Caki2 (cell line): ENCODE data around the gene BTLA. TPM values are rescaled to one million over a fixed set of nuclear protein-coding genes. Genes with fewer than 3 reads are reported as not detected.
"Not testable (repeated sequence)": the region's sequence is repeated elsewhere in the genome, so short reads cannot be mapped to it uniquely, and the experiment has no call there.

Experiments used
- DNase-seq: peaks from one replicate; pipeline ENCODE4 v3.0.0-alpha.2; 2015; ENCODE audit warnings: low read depth
- in situ Hi-C: cut with HindIII; loops from 2 replicates; pipeline ENCODE4 v1.10.0; 2016; ENCODE audit warnings: low sequenced_read_pairs, low pct_unique_long_range_greater_than_20kb, mixed read lengths
- total RNA-seq: library from RNA; depleted of rRNA; stranded (reverse); fragments of >200 nt; shearing (Covaris generic); gene quantifications from 2 replicates; pipeline ENCODE4 v1.2.3, GENCODE V29; 2014; ENCODE audit warnings: low replicate concordance

Gene BTLA
- total RNA-seq, 1 experiment from 2014 or later, result not detected

GRCh38 chr3:112464264-112464663 is 35.0 kb downstream of the BTLA start:
- in situ Hi-C loops, result no loop called here
- DNase-seq, result no peak

GRCh38 chr3:112463250-112463649 is 36.0 kb downstream of the BTLA start:
- in situ Hi-C loops, result no loop called here
- no peak for DNase-seq

GRCh38 chr3:112461787-112462186 is 37.5 kb downstream of the BTLA start:
- in situ Hi-C loops, DNase-seq: not testable (repeated sequence)

- in situ Hi-C loops, result no loop called here
- no peak for DNase-seq
Observed at GRCh38 chr3:112460519-112461195, 38.6 kb downstream of the BTLA start.

GRCh38 chr3:112459750-112460149 is 39.5 kb downstream of the BTLA start:
- no peak for DNase-seq
- in situ Hi-C loops, result no loop called here

- in situ Hi-C loops, result no loop called here
- no peak for DNase-seq
Observed at GRCh38 chr3:112456147-112456546, 43.1 kb downstream of the BTLA start.

- DNase-seq, result no peak
- in situ Hi-C loops, result no loop called here
Observed at GRCh38 chr3:112448939-112449338, 50.3 kb downstream of the BTLA start.

GRCh38 chr3:112446343-112446742 is 52.9 kb downstream of the BTLA start:
- DNase-seq, result no peak
- in situ Hi-C loops, result no loop called here

GRCh38 chr3:112445839-112446238 is 53.4 kb downstream of the BTLA start:
- no peak for DNase-seq
- in situ Hi-C loops, result no loop called here

GRCh38 chr3:112437146-112438022 is 61.9 kb downstream of the BTLA start:
- in situ Hi-C loops, result no loop called here
- DNase-seq, result no peak

GRCh38 chr3:112429960-112430359 is 69.3 kb downstream of the BTLA start:
- in situ Hi-C loops, result no loop called here
- no peak for DNase-seq

- no peak for DNase-seq
- in situ Hi-C loops, result no loop called here
Observed at GRCh38 chr3:112427123-112427522, 72.1 kb downstream of the BTLA start.

- in situ Hi-C loops, result no loop called here
- DNase-seq, result no peak
Observed at GRCh38 chr3:112425858-112426750, 73.2 kb downstream of the BTLA start.

- in situ Hi-C loops, result no loop called here
- DNase-seq, result no peak
Observed at GRCh38 chr3:112425382-112425781, 73.9 kb downstream of the BTLA start.

- in situ Hi-C loops, result no loop called here
- DNase-seq, result no peak
Observed at GRCh38 chr3:112424394-112424793, 74.9 kb downstream of the BTLA start.

- DNase-seq, in situ Hi-C loops: not testable (repeated sequence)
Observed at GRCh38 chr3:112422921-112423320, 76.4 kb downstream of the BTLA start.

GRCh38 chr3:112418526-112418925 is 80.7 kb downstream of the BTLA start:
- in situ Hi-C loops, DNase-seq: not testable (repeated sequence)

- in situ Hi-C loops, result no loop called here
Observed at GRCh38 chr3:112417696-112418318, 81.5 kb downstream of the BTLA start.

More at GRCh38 chr3:112417696-112418318, 81.5 kb downstream of the BTLA start:
- no peak for DNase-seq
